HTR-8/SVneo (cell line): ENCODE measurements around the gene FCSK.
A peak's percentile ranks its signal among the peaks of the same experiment; 100 is the strongest.
"Not testable (repeated sequence)": the region's sequence is repeated elsewhere in the genome, so short reads cannot be mapped to it uniquely, and the experiment has no call there.

Experiments
- DNase-seq: peaks from one replicate; pipeline ENCODE4 v3.0.0; 2011; ENCODE audit warnings: low spot score, mixed read lengths; ENCODE audit not compliant: insufficient read length
- FAIRE-seq: peaks from 2 replicates; lab custom pipeline; 2011; peaks lifted over from hg19 to GRCh38; lab: Jason Lieb, UNC

Gene FCSK

GRCh38 chr16:70430667-70431536 lies 23.5 kb upstream of the FCSK start:
- FAIRE-seq = no peak
- DNase-seq = no peak

- no peak for DNase-seq
- no peak for FAIRE-seq
Measured at GRCh38 chr16:70432356-70432722, 22.1 kb upstream of the FCSK start.

- FAIRE-seq (no peak), DNase-seq (no peak)
Measured at GRCh38 chr16:70432723-70433457, 21.5 kb upstream of the FCSK start.

GRCh38 chr16:70433458-70434103 lies 20.8 kb upstream of the FCSK start:
- DNase-seq = peak; percentile 71
- no peak for FAIRE-seq

GRCh38 chr16:70434484-70435260 lies 19.7 kb upstream of the FCSK start:
- FAIRE-seq (no peak), DNase-seq (no peak)

- peak; percentile 91 for FAIRE-seq
- peak; percentile 93 for DNase-seq
Measured at GRCh38 chr16:70437017-70437581, 17.3 kb upstream of the FCSK start.

DNA sequence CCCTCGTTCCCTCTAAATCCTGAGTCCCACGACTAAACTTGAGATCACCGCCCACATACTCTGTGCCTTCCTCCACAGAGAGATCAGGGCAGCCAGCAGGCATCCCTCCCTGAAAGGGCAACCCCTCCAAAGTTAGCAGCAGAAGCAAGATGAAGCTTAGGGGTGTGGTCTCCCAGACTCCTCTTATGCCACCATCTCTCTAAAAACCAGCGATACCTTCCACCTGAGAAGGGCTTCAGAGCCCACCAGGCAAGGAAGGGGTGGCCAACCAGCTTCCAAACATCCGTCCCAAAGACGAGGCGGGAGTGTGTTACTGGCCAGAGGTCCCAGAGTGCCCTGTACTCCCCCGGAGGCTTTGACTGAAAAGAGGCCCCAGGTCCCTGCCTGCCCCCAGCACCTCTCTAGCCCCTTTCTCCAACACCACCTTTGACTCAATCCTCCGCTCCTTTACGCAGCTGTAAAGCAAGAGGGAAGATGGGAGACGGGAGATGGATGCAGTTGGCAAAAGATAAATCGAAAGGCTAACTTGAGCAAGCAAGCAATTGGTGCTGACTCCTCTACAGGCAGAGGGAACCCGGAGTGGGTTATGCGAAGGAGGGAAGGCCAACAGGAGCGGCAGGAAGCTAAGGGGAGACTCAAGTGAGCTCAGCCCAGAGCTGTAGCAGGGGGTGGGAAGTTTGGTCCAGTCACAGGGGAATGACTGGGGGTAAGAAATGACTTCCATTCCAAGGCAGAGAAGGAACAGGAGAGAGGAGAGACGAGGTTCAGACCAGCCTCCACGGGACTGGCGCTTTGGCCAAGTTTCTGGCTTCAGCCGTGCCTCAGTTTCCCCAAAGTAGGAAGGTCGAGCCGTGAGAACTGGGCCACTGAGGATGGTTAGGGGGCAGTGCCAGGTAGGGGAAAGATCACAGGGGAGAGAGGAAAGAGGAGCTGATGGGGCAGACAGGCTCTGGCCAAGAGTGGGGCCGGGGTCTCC lies 16.5 kb upstream of the FCSK start:
- DNase-seq = no peak
- FAIRE-seq = peak; percentile 62

- DNase-seq = no peak
- no peak for FAIRE-seq
Measured at GRCh38 chr16:70438585-70438968, 15.8 kb upstream of the FCSK start.

- DNase-seq (peak; percentile 95), FAIRE-seq (peak; percentile 96)
Measured at GRCh38 chr16:70438969-70439862, 15.2 kb upstream of the FCSK start, which contains the start of gene ST3GAL2. TSS of gene ST3GAL2 (minus strand) at chr16:70439100. CDS start at chr16:70398530, 40,570 bp downstream.

DNA sequence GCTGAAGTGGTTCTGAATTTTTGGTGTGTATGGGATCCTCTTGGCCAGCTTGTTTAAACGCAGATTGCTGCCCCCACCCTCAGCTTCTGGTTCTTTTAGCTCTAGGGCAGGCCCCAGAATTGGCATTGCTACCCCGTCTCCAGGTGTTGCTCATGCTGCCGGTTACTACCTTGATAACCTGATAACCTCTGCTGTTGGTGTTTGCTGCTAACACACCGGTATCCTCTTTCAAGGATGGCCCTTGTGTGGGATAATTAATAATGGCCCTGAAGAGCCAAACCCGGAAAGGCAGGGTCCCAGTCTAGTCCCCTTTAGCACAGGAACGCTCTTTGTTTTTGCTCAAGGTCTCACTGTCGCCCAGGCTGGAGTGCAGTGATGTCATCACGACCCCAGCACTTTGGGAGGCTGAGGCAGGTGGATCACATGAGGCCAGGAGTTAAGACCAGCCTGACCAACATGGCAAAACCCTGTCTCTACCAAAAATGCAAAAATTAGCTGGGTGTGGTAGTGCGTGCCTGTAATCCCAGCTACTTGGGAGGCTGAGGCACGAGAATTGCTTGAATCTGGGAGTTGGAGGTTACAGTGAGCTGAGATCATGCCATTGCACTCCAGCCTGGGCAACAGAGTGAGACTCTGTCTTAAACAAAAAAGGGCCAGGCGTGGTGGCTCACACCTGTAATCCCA lies 14.2 kb upstream of the FCSK start:
- DNase-seq (no peak), FAIRE-seq (no peak)

DNA sequence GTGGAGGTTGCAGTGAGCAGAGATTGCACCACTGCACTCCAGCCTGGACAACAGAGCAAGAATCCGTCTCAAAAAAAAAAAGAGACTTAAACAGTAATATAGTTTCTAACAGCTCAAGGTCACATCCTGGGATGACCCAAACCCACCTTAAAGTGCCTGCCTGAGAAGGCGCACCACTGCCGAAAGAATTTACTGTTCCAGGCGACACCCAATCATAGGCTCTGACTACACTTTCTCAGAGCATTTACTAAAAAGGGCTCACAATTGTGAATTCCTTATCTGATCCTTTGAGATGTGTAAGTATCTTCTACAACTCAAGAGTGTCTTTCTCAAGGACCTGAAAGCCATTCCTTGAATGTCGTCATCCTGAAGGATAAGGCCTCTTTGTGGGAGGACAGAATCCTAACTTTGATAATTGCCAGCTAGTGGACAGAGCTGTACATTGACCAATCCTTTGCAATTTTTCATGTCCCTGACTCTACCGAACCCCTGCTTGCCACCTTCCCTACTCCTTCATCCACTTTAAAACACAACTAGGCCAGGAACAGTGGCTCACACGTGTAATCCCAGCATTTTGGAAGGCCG lies 12.9 kb upstream of the FCSK start:
- DNase-seq = no peak

GRCh38 chr16:70442344-70442743 lies 12.1 kb upstream of the FCSK start:
- DNase-seq = no peak
- no peak for FAIRE-seq

More for the DNA sequence above, 12.9 kb upstream of the FCSK start:
- no peak for FAIRE-seq

DNA sequence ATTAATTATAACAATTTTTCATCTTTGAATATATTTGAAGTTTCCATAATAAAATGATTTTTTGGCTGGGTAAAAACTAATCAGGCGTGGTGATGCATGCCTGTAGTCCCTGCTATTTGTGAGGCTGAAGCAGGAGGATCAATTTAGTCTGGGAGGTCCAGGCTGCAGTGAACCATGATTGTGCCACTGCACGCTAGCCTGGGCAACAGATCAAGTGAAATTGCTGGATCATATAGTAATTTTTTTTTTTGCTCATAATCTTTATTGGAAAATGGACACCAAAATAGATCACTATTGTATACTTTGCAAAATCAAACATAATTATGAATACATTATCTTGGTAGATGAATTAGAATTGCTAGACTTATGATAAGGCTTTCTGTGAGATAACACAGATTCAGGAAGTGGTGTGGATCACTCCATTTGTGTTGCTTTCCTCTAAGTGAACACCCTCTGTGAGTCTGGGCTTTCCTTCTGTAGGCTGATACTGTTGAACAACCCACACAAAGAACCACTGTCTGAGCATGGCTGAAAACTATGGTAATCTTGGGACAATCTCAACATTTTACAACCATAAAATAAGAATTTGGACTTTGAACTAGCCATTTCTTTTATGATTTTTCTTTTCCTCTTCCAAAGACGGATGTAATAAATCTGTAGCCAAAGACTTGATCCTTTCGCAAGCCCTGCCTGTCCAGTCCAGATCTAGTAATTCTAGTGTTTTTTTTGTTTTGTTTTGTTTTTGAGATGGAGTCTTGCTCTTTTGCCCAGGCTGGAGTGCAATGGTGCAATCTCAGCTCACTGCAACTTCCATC lies 9.9 kb upstream of the FCSK start:
- DNase-seq (no peak), FAIRE-seq (no peak)

- DNase-seq (no peak), FAIRE-seq (peak; percentile 42)
Measured at GRCh38 chr16:70448075-70448474, 6.3 kb upstream of the FCSK start.

- DNase-seq, FAIRE-seq: not testable (repeated sequence)
Measured at GRCh38 chr16:70450142-70451003, 4.0 kb upstream of the FCSK start.
